ACHN (cell line): ENCODE measurements around the gene BCAS3.

Source experiments
- DNase-seq: peaks from one replicate; pipeline ENCODE4 v3.0.0-alpha.2; 2015
- in situ Hi-C: cut with HindIII; loops from 2 replicates; pipeline ENCODE4 v1.10.0; 2017; ENCODE audit warnings: low sequenced_read_pairs, low pct_ligation_motif_present, low pct_unique_long_range_greater_than_20kb

Gene BCAS3

GRCh38 chr17:61064087-61064951 is 386.7 kb downstream of the BCAS3 start:
- peak; percentile 50 for DNase-seq
- in situ Hi-C loops, result no loop called here

- in situ Hi-C loops, result no loop called here
- peak; percentile 36 for DNase-seq
Observed at GRCh38 chr17:61065263-61065773, 387.7 kb downstream of the BCAS3 start.

DNA sequence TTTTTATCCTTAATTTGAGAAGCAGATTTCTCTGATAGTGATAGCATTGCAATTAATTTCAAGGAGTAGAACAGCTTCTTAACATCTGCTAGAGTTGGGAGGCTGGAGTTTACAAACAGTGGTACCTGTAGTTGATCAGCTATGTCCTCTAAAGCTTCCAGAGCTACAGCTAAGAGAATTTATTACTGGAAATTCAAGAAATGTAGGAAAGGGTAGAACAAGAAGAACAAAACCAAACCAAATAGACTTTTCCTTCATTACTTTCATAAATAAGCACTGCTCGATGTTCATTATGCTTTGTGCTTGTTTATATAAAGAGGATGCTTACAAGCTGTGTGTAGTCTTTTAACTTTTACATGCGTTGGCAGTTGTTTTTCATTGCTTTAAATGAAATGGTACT is 388.4 kb downstream of the BCAS3 start:
- no peak for DNase-seq
- in situ Hi-C loops, result no loop called here

- in situ Hi-C loops, result no loop called here
- no peak for DNase-seq
Observed at GRCh38 chr17:61070649-61071048, 393.0 kb downstream of the BCAS3 start.

GRCh38 chr17:61072648-61073047 is 395.0 kb downstream of the BCAS3 start:
- no peak for DNase-seq

GRCh38 chr17:61073131-61073530 is 395.5 kb downstream of the BCAS3 start:
- no peak for DNase-seq
- in situ Hi-C loops, result no loop called here

More at GRCh38 chr17:61072648-61073047, 395.0 kb downstream of the BCAS3 start:
- in situ Hi-C loops, result no loop called here

- in situ Hi-C loops, result no loop called here
- no peak for DNase-seq
Observed at GRCh38 chr17:61073799-61074513, 396.3 kb downstream of the BCAS3 start.

GRCh38 chr17:61075988-61076387 is 398.3 kb downstream of the BCAS3 start:
- no peak for DNase-seq
- in situ Hi-C loops, result no loop called here

DNA sequence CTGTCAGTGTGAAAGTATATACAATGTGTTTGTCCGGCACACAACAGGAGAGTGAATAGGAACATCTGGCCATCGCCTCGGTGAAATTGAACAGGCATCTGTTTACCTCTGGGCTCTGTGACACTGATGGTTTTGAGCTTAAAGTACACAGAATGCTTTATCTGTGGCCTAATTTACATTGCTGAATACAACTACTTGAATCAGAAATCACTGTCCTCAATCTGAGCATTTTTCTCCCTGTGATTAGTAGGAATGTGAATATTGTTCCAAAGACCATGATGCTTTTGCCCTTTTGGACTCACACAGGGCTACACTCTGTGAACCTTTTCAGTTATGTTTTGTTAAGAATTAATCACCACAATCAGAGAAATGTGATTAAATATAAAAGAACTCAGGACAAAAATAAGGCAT is 399.0 kb downstream of the BCAS3 start:
- in situ Hi-C loops, result no loop called here
- DNase-seq, result no peak

DNA sequence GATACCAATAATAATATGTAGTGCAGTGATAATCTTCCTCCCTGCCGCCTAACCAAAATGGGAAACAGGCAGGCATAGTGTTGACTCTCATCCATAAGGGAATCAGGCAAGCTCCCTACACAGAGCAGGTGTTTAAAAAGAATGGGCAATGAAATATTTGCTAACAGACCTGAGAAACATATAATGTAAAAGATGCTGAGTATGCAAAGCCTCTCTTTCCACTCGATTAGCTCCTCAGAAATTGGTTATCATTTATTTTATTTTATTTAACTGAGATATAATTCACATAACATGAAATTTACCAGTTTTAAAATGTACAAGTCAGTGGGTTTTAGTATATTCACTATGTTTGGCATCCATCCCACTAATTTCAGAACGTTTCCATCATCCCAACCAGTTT is 404.3 kb downstream of the BCAS3 start:
- in situ Hi-C loops, result no loop called here
- DNase-seq, result no peak

- no peak for DNase-seq
- in situ Hi-C loops, result no loop called here
Observed at GRCh38 chr17:61084260-61084659, 406.6 kb downstream of the BCAS3 start.

GRCh38 chr17:61087024-61087423 is 409.4 kb downstream of the BCAS3 start:
- DNase-seq, result no peak
- in situ Hi-C loops, result no loop called here

DNA sequence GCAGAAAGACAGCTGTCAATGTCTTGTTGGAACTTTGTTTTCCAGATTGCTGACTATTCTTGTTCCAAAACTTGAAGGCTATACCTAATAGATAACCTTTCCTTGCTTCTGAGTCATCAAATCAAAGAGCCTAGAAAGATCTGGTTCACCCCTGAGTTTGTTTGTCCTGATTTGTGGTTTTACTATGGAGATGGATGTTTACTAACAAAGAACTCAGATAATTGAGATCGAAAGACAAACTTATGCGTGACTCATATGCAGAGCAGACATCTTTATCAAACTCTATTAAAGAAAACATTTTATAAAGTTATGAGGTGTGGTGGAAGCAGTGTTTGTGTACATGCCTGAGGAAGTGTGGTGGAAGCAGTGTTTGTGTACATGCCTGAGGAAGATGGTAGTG is 410.9 kb downstream of the BCAS3 start:
- in situ Hi-C loops, result no loop called here
- DNase-seq, result no peak

DNA sequence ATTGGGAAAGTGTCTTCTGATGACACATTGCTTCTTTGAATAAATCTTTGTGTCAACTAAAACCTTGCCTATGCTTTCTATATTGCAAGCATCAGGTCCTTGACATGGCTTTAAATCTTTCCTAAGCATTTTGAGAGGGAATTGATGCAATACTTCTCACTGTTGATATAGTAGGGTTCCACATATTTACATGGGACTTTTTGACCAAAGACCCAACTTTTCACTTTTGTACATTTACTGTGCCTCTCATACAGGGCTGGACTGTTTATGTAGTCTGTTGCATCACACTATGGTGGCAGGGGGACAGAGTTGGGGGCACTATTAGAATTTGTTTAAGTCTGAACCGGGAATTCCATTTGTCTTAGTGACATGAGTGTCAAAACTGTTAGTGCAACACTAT is 413.4 kb downstream of the BCAS3 start:
- in situ Hi-C loops, result no loop called here
- no peak for DNase-seq

- in situ Hi-C loops, result no loop called here
- DNase-seq, result no peak
Observed at GRCh38 chr17:61097781-61098180, 420.1 kb downstream of the BCAS3 start.

DNA sequence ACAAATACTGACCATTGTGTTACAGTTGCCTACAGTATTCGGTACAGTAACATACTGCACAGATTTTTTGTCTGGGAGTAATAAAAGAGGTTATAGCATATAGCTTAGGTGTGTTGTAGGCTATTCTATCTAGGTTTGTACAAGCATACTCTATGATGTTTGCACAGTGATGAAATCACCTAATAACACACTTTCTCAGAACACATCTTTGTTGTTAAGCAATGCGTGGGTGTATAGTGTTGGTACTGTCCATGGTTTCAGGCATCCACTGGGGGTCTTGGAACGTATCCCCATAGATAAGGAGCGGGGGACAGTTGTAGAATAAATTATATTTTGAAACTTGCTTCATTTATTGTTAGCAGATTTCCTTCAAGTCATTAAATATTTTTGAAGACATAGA is 428.7 kb downstream of the BCAS3 start:
- DNase-seq, result no peak
- in situ Hi-C loops, result no loop called here

- in situ Hi-C loops, result no loop called here
- DNase-seq, result no peak
Observed at GRCh38 chr17:61116577-61116976, 438.9 kb downstream of the BCAS3 start.

DNA sequence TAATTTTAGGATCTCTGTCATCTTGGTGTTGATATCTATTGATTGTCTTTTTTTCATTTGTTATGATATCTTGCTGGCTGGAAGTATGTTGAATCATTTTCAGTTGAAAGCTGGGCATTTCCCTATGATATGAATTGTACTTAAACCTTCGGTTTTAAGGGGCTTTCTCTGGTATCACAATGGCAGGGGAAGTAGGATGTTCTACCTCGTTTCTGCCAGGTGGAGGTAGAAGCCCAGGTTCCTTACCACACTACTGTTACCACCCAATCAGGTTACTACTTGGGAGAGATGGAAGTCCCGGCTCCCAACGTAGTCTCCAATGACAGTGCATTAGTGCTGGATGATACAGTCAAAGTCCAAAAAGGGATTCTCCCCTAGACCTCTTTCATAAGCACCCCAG is 440.3 kb downstream of the BCAS3 start:
- DNase-seq, result no peak
- in situ Hi-C loops, result no loop called here

DNA sequence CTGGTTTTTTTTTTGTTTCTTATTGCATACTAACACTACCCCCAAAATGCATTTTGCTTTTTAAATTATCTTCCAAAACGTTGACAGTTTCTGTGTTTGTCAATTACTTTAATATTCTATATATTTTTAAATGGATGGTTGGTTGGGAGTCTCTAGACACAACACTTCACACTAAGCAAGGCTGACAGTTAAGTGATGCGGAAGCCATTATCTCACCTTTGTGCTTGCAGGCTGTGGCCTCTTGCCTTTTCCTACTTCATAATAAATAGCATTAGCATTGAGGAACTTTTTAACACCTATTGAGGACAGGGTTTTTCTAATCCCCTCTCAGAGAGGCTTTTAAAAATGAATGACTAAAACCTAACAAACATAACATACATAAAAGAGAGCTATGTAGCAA is 441.2 kb downstream of the BCAS3 start:
- no peak for DNase-seq
- in situ Hi-C loops, result no loop called here
